Neutrophil (primary cell): ENCODE results near the gene RABEPK.
"Not testable (repeated sequence)": the region's sequence is repeated elsewhere in the genome, so short reads cannot be mapped to it uniquely, and the experiment has no call there.

Source experiments
- H3K27ac ChIP-seq: fragments of 200-600 bp; sonication (generic); 2 replicates; pipeline ENCODE4 v1.5.1; 2016; ENCODE audit warnings: mild to moderate bottlenecking, moderate library complexity
- H3K27me3 ChIP-seq: fragments of 200-600 bp; sonication (generic); 2 replicates; pipeline ENCODE4 v1.6.0; 2016; ENCODE audit warnings: mild to moderate bottlenecking
- H3K36me3 ChIP-seq: fragments of 200-600 bp; sonication (generic); 2 replicates; pipeline ENCODE4 v1.5.1; 2017
- H3K4me1 ChIP-seq, 2 experiments: fragments of 200-600 bp in 1 of 2; sonication (generic) in 1 of 2; 1 replicate in 1 of 2; 2 replicates in 1 of 2; pipeline versions ENCODE4 v1.5.1 to v1.6.1; 2013 to 2016; ENCODE audit warnings: low read depth in 1 of 2, low read length in 1 of 2, mild to moderate bottlenecking in 1 of 2, moderate library complexity in 1 of 2; ENCODE audit not compliant: control insufficient read depth in 1 of 2, insufficient read depth in 1 of 2
- H3K4me3 ChIP-seq, 2 experiments: fragments of 200-600 bp in 1 of 2; sonication (generic) in 1 of 2; 1 replicate in 1 of 2; 2 replicates in 1 of 2; pipeline ENCODE4 v1.5.1; 2013 to 2016; ENCODE audit warnings: low read depth in 1 of 2, low read length in 1 of 2, mild to moderate bottlenecking in 1 of 2, moderate library complexity in 1 of 2
- H3K9me3 ChIP-seq: fragments of 200-600 bp; sonication (generic); 2 replicates; pipeline ENCODE4 v1.5.1; 2016
- TF ChIP-seq, protein P1 (sequence below): fragments of 200-600 bp; sonication (generic); IDR thresholded peaks from 2 replicates; pipeline ENCODE4 v1.5.1; 2016; ENCODE audit warnings: antibody characterized with exemption

Gene RABEPK

DNA sequence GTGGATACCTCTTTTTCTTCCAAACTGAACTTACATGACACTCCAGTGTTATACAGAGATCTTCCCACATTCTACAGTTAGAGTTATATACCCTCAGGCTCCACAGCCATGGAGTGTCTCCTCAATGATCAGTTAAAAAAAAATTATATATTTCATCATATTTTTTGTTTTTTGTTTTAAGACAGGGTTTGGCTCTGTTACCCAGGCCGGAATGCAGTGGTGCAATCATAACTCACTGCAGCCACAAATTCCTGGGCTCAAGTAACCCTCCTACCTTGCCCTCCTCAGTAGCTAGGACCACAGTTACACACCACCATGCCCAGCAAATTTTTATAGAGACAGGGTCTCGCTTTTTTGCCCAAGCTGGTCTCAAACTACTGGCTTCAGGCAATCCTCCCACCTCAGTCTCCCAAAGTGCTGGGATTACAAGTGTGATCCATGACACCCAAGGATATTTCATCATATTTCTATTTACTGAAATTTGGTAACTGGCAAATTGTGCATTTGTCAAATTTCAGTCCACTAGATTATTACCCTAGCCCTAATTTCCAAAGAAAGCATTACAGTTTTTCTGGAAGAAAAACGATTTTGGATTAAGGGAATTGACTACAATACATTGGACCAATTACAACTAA lies 38.9 kb upstream of the RABEPK start:
- Histone ChIP-seq H3K4me3 (no peak overlapping the region), H3K4me1 (peaks cover 4 to 12% of the 10 kb centered on the region in 2 experiments), H3K27ac (peak overlapping the region; percentile 23), H3K9me3 (no peaks in the 10 kb centered on the region), H3K27me3 (no peaks in the 10 kb centered on the region), H3K36me3 (peaks cover 17% of the 10 kb centered on the region)
- TF ChIP-seq, protein P1, sequence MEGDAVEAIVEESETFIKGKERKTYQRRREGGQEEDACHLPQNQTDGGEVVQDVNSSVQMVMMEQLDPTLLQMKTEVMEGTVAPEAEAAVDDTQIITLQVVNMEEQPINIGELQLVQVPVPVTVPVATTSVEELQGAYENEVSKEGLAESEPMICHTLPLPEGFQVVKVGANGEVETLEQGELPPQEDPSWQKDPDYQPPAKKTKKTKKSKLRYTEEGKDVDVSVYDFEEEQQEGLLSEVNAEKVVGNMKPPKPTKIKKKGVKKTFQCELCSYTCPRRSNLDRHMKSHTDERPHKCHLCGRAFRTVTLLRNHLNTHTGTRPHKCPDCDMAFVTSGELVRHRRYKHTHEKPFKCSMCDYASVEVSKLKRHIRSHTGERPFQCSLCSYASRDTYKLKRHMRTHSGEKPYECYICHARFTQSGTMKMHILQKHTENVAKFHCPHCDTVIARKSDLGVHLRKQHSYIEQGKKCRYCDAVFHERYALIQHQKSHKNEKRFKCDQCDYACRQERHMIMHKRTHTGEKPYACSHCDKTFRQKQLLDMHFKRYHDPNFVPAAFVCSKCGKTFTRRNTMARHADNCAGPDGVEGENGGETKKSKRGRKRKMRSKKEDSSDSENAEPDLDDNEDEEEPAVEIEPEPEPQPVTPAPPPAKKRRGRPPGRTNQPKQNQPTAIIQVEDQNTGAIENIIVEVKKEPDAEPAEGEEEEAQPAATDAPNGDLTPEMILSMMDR = no peak

DNA sequence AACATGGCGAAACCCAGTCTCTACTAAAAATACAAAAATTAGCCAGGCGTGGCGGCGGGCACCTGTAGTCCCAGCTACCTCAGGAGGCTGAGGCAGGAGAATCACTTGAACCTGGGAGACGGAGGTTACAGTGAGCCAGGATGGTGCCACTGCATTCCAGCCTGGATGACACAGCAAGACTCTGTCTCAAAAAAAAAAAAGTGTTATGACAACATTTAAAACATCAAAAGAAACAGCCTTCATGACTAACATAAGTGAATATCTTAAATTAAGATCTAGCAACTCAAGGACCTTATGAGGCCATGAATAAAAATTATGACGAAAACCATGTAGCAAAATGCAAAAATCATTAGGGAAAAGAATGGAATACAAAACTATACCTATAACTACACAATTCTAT lies 37.5 kb upstream of the RABEPK start:
- not testable (repeated sequence) for H3K36me3 ChIP-seq, H3K27me3 ChIP-seq, H3K4me3 ChIP-seq, H3K9me3 ChIP-seq, H3K27ac ChIP-seq
- H3K4me1 ChIP-seq = peaks cover 4 to 12% of the 10 kb centered on the region in 2 experiments

DNA sequence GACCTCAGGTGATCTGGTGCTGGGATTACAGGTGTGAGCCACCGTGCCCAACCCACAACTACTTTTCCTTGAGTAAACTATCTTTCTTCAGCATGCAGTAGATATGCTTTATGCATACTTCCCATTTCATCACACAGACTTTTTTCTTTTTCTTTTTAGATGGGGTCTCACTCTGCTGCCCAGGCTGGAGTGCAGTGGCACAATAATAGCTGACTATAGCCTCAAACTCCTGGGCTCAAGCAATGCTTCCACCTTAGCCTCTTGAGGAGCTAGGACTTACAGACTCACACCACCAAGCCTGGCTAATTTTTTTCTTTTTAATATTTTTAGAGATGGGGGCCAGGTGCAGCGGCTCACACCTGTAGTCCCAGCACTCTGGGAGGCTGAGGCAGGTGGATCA lies 33.6 kb upstream of the RABEPK start:
- peaks cover 32% of the 10 kb centered on the region for H3K36me3 ChIP-seq
- H3K4me1 ChIP-seq = peaks cover 0 to 4% of the 10 kb centered on the region in 2 experiments
- H3K9me3 ChIP-seq = no peaks in the 10 kb centered on the region
- no peak overlapping the region for H3K27ac ChIP-seq
- H3K4me3 ChIP-seq = no peak overlapping the region
- TF ChIP-seq, protein P1 = no peak
- no peaks in the 10 kb centered on the region for H3K27me3 ChIP-seq

DNA sequence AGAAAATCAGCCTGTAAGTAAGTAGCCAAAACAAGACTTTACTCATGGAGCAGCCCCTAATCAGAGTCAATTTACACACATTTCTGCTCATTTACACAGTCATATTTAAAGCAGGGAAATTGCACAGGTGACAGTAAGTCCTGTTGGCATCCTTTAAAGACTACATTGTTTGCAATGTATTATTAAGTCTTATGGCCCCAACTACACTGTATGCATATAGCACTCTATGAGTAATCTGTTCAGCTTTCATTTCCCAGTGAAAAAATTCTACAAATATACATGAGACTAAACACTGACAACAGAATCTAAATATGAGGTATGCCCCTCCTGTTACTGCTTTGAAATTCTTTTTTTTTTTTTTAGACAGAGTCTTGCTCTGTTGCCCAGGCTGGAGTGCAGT lies 30.4 kb upstream of the RABEPK start:
- TF ChIP-seq, protein P1 = no peak
- Histone ChIP-seq H3K9me3 (no peaks in the 10 kb centered on the region), H3K27me3 (no peaks in the 10 kb centered on the region), H3K4me3 (no peak overlapping the region), H3K4me1 (peaks cover 8 to 11% of the 10 kb centered on the region in 2 experiments), H3K27ac (no peak overlapping the region), H3K36me3 (peaks cover 37% of the 10 kb centered on the region)

DNA sequence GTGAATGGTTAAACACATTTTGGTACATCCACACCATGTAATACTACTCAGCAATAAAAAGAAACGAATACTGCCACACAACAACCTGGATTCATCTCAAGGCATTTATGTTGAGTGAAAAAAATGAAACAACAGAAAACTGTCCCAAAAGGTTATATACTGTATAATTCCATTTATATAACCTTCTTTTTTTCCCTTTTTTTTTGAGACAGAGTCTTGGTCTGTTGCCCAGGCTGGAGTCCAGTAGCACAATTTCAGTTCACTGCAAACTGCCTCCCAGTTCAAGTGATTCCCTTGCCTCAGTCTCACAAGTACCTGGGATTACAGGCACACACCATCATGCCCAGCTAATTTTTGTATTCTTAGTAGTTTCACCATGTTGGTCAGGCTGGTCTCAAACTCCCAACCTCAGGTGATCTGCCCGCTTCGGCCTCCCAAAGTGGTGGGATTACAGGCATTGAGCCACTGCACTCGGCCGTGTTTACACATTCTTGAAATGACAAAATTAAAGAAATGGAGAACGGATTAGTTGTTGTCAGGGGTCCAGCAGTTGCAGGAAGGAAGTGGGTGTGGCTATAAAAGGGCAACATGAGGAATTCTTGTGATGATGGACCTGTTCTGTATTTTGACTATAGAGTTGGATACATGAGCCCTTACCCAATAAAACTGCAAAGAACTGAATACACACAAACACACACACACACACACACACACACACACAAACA lies 28.1 kb upstream of the RABEPK start:
- Histone ChIP-seq H3K27ac (peak overlapping the region; percentile 57), H3K4me3 (no peak overlapping the region), H3K27me3 (no peaks in the 10 kb centered on the region)

More for the DNA sequence above, 28.1 kb upstream of the RABEPK start:
- TF ChIP-seq, protein P1 = no peak
- H3K36me3 ChIP-seq = peaks cover 38% of the 10 kb centered on the region
- no peaks in the 10 kb centered on the region for H3K9me3 ChIP-seq
- peaks cover 8 to 11% of the 10 kb centered on the region in 2 experiments for H3K4me1 ChIP-seq
